GM19467 (cell line): ENCODE measurements around the gene DGKD.

Experiments
- ATAC-seq: cut with Tn5 transposase; IDR thresholded peaks from one replicate; pipeline ENCODE4 v1.9.1; 2021; ENCODE audit warnings: mild to moderate bottlenecking, moderate library complexity; ENCODE audit not compliant: unreplicated experiment

The DGKD gene

GRCh38 chr2:233422649-233423551 lies 68.6 kb downstream of the DGKD start:
- ATAC-seq = no peak

GRCh38 chr2:233423552-233423860 lies 69.2 kb downstream of the DGKD start:
- no peak for ATAC-seq

DNA sequence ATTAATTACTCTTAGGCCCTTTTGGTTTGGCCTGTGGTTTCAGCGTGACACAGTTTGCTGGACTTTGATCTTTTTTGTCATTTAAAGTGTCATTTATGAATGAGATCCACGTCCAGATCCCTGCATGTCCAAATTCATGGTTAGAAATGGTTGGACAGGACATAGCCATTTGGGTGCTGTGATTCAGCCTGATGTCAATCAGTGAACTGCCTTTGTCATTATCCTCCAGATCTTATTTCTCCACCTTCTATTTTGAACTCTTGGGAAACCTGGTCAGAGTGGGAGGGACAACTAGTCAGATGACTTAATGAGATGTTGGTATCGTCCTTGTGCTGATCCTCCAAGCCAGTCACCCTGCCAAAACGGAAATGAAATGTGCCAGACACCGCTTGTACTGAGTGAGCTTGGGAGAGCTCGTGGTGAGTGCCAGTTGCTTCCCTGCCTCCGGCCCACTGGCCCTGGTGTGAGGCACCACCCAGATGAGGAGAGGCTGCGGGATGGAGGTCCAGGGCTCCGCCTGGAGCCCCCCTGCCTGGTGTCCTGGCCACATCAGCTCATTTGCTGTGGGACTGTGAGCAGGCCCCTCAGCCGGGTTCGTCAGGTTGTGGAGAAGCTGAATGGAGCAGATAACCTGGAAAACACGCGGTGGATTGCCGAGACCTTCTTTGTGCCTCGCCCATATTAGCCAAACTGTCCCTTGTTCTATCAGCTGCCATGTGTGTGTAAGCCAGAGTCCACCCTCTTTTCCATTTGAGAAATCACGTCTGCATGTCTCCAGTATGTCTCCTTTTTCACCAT lies 70.1 kb downstream of the DGKD start:
- ATAC-seq = no peak

GRCh38 chr2:233426619-233427342 lies 72.5 kb downstream of the DGKD start:
- no peak for ATAC-seq

DNA sequence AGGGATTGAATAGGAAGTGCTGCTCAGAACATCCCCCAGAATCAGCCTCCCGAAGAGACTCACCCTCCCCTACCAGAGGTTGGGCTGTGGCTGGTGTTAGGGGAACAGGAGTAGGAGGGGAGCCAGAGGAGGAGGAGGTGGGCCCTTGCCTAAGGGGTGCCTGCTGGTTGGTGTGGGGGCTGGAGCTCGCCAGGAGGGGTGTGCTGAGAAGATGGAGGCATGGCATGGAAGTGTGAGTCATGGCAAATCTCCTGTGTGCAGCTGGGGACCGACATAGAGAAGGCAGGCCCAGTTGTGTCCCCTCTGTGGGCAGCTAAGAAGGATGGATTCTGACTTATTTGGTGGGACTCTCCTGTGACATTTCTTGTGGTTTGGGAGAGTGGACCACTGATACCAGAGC lies 73.7 kb downstream of the DGKD start:
- ATAC-seq = no peak

DNA sequence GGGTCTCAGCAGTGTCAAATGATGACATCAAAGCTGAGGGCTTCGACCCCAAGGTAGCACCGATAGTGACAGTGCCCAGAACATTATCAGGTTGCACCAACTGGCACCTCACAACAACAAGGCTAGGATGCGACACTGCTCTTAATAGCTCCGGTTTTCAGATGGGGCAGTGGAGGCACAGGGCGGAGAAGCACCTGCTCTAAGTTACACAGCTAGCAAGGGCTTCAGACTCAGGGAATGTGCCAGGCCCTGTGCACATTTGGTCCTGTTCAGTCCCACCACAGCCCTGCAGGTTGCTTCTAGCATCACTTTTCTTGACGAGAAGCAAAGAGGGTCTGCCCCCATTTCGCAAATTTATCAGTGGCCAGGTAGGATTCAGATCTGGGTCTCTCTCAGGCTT lies 74.1 kb downstream of the DGKD start:
- ATAC-seq = no peak

- no peak for ATAC-seq
These were observed 75.0 kb downstream of the DGKD start for GRCh38 chr2:233429175-233429897.

DNA sequence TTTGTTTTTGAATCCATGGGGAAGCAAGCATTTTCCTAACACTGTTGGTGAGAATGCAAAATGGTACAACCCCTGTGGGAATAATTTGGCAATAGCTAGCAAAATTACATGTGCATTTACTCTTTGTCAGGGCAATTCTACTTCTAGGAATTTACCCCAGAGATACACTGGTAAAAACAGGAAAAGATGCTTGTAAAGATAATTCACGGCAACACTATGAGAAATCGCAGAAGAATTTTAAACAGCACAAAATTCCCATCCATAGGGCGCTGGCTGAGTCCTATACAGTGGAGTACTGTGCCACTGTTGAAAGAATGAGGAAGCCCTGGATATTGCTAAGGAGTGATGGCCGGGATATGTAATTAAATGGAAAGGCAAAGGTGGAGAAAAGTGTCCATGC lies 75.8 kb downstream of the DGKD start:
- ATAC-seq = no peak

- ATAC-seq = no peak
These were observed 76.4 kb downstream of the DGKD start for GRCh38 chr2:233430651-233431050.

- ATAC-seq = no peak
These were observed 78.7 kb downstream of the DGKD start for GRCh38 chr2:233433029-233433428.

DNA sequence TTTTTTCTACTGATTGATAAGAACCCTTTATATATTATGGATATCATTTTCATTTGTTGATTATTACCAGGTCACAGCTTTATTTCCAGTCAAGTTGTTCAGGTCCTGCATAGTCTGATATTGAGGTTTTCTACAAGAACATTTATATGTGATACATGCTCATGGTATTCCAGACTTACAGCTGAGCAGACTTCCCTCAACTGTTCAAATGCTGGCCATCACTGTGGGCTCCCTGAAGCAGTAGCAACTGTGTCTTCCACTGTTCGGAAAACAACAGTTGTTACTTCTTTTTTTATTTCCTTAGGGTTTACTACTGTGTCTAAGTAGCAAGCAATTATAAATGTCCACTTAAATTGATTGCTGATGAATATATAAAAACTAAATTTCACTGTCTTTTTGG lies 79.5 kb downstream of the DGKD start:
- no peak for ATAC-seq

DNA sequence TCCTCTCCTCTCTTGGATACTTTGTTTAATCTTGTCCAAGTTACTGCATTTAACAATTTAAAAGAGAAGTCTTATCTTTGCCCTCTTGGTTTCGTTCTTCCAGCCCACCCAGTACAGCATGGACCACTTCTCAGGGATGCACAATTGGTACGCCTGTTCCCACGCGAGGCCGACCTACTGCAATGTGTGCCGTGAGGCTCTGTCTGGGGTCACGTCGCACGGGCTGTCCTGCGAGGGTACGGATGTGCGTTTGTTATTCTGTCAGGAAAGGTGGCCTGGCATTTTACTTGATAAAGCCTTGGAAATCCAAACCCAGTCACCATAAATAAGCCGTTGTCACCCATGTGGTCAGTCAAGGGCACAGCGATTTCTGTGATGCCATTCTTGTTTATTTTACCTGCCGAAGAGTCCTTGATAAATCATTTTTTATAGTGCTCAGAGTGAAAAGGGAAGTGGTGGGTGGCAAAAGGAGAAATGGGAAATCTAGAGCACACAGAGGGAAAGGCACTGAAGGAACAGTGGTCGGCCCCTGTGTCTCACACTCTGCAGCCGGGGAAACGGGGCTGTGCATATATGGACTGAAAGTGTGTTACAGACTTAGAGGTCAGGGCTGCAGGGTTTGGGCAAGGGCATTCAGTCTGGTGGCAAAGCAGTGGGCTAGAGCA lies 80.5 kb downstream of the DGKD start:
- ATAC-seq = no peak

DNA sequence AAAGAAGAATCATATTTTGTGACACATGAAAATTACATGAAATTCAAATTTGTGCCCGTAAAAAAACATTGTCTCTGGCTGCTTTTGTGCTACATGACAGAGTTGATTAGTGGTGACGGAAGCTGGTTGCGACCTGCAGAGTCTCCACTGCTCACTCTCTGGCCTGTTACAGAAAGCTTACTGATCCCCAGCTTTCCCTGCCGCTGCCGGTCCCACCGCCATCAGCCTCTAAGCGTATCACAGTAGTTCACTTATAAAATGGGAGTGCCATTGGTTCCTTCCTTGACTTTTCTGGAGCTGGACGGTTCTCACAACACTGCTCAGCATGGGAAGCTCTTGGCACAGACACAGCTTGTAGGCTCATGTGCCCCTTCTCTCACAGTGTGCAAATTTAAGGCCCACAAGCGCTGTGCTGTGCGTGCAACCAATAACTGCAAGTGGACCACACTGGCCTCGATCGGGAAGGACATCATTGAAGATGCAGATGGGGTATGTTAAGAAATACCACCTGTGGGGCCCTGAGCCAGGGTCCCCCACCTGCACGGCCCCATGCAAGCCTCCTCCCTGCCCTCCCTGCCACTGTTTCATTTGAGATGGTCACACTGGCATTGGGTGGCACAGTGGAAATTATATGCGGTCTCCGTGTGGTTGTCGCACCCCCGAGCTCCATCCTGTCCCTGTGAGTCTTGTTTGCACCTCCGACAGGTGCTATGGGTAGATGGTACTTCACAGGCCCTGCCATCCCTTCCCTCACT lies 81.3 kb downstream of the DGKD start:
- ATAC-seq = no peak

DNA sequence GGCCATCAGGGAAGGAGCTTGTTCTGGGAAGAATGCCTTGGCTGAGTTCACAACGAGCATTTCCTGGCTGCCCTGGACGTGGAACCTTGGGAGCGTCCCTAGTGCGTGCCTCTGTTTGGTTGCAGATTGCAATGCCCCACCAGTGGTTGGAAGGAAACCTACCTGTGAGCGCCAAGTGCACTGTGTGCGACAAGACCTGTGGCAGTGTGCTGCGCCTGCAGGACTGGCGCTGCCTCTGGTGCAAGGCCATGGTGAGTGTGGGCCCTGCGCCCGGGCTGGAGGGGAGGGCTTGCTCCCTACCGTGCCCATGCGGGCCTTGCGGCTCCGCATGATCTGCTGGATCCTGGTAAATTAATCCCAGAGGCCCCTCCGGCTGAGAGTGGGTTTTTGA lies 81.9 kb downstream of the DGKD start:
- no peak for ATAC-seq

DNA sequence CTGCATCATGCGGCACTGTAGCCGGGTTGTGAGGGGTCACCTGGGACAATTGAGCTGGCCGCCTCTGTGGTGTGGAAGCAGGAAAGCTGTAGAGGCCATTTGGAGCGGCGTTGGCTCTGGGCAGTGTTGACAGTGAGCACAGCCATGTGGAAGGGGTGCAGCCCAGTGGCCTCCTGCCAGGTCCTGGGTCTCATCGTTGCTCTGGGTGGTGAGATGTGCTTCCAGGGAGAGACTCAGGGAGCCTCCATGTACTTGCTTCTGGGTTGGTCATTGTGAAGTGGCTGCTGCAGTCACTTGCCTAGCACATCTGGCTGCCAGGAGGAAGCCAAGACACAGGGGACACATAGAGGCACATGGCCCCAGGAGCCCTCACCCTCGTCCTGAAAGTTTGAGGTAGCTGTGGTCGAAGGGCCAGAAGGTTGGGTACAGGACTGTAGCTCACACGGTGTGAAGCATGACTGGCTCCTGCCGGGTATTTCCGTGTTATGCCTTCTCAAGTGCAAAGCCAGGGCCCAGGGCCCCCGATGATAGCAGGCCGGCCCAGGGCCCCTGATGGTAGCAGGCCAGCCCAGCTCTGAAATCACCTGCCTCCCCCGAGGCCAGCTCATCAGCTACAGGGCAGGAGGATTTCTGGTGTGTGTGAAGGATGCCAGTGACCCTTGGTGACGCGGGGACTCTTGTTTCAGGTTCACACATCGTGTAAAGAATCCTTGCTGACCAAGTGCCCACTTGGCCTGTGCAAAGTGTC lies 82.6 kb downstream of the DGKD start:
- no peak for ATAC-seq

DNA sequence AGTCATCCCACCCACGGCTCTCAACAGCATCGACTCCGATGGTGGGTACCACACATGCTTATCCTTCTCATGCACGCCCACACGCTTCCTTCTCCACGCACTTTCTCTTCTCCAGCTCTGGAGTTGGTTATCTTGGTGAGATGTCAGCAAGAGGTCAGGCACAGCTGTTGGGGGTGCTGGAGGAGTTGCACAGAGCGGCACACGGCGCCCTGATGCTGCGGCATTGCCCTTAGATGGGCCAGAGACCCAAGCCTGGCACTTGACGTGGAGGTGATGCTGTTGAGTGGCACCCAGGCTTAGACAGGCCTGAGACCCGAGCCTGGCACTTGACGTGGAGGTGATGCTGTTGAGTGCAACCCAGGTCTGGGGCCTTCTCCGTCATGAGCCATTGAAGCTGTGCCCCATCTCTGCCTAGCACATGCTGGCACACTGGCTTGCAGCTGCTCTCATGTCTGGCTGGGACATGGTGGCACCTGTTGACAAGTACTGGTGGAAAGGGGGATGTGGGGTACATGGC lies 83.2 kb downstream of the DGKD start:
- no peak for ATAC-seq

GRCh38 chr2:233438573-233439147 lies 84.4 kb downstream of the DGKD start:
- ATAC-seq = no peak

- ATAC-seq = no peak
These were observed 84.9 kb downstream of the DGKD start for GRCh38 chr2:233439191-233439590.
